Inflammatory macrophage treated with lipopolysaccharide for 4 hours (primary cell): ENCODE results near the gene SNRPD2.

Source experiments
- DNase-seq: peaks from one replicate; pipeline ENCODE4 v3.0.0-alpha.2; 2020

The SNRPD2 gene

DNA sequence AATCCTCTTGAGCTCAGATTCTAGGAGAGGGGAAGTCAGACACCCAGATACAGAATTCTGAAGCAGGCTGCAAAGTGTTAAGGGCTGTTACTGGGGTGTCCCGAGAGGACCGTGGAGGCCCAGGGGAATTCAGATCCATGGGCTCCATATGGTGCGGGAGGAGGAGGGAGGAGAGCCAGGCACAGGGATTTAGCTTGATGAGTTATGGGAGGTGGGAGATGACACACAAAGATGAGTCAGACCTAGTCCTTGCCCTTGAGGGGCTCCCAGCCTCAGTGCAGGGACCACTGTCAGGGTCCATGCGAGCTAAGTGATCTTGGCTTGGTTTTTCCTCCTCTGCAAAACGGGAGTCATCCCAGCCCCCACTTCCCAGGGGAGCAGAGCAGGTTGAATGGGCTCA is 38.1 kb downstream of the SNRPD2 start:
- DNase-seq = no peak

- DNase-seq = no peak
Measured at GRCh38 chr19:45650722-45651121, 41.0 kb downstream of the SNRPD2 start.

DNA sequence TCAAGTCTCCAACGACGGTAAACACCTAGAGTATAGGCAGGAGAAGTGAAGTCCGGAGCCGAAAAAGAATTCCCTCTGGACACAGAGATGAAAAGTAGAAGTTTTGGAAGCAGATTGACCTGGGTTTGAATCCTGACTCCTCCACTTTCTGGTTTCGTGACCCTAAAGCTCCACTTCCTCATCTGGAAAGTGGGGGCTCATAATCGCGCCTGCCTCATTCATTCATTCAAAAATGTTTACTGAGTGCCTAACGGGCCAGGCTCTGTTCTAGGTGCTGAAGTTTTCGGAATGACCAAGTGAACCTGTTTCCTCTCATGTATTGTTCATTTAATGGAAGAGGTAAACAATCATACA is 45.4 kb downstream of the SNRPD2 start:
- DNase-seq = no peak

DNA sequence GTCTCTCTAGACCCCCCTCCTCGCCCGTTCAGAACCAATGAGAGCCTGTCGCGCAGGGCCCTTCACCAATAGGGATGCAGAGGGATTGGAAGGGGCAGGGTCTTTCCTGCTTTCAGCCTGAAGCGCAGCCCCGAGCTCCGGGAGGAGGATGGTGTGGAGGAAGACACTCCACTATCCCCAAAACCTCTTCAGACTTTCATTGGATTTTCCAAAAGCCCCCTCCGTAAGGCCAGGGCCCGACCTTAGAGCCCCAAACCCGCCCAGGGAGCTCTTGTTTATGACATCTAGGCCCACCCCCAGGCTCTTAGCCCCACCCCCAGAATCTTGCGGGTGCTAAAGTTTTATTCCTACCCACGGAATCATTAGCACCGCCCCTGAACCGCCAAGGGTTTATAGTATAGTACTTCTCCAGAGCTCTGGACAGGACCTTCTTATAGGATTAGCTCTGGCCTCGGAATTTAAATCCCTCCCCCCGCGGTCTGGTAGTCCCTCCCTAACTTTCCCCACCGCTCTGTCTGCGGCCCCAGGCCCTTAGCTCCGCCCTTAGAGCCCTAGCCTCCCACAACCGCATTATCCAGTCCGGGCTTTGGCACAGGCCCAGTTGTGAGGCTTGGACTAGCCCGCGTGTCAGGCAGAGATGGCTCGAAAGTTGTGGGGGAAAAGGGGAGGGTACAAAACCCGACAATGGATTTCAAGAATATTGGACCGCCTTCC is 46.0 kb downstream of the SNRPD2 start:
- peak; percentile 58 for DNase-seq

- no peak for DNase-seq
Measured at GRCh38 chr19:45645068-45645630, 46.6 kb downstream of the SNRPD2 start.

- no peak for DNase-seq
Measured at GRCh38 chr19:45643927-45644771, 47.6 kb downstream of the SNRPD2 start.

GRCh38 chr19:45643024-45643926 is 48.5 kb downstream of the SNRPD2 start:
- peak; percentile 82 for DNase-seq

DNA sequence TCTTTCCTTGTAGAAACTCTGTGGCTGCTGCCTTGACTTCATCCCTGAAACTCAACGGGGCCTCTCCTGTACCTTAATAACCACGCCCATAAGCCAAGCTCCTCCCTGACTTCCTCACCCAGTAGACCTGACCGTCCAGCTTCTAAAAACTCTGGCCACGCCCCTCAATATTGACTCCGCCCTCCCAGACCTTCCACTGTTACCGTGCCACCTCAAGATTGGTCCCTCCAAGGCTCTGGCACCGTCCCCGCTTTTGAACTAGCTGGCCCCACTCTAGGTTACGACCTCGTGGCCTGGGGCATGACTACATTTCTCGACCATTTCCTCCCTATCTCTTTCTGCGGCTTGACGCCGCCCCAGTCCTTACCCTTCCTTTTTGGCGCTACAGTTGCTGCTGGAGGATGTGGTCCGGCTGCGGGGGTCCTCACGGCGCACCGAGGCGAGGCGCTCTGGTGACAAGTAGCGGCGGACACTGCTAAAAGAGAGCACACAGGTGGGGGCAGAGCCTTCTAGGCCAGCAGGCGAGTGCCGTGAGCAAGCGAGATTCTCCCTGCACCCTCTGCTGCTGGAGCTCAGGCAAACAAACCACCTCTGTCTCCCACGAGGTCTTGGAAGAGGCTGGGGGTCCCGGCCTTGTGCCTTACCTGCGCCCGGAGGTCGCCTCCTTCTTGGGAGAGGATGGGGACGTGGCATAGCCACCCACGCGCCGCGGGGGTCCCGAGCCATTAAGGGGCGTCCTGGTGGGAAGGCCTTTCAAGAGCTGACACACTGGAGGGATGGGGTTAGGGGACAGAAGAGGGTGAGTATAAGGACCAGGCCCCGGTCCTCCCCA is 50.3 kb downstream of the SNRPD2 start:
- DNase-seq = peak; percentile 87

DNA sequence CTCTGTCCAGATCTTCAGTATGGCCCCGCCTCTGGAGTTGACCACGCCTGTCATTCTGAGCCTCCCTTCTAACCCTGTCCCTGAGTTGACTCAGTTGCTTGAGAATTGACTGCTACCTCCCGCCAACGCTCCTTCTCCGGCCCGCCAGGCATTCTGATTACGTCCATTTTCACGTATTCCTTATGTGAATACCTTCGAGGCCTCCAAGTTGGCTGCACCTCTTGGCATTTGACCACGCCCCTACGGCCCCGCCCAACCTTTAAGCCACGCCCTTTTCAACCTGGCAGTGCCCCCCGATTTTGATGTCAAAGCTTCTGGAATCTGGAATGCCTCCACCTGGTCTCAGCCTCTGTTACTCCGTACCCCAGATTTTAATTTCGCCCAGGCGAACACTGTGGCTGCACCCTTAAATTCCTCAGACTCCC is 50.9 kb downstream of the SNRPD2 start:
- DNase-seq = no peak

- DNase-seq = peak; percentile 49
Measured at GRCh38 chr19:45638930-45639729, 52.6 kb downstream of the SNRPD2 start, which contains the start of gene EML2. Gene EML2, minus strand, starts transcription at chr19:45639397. Its CDS starts 21 bp downstream, at chr19:45639376.

GRCh38 chr19:45637890-45638667 is 53.7 kb downstream of the SNRPD2 start:
- no peak for DNase-seq
